IPS-11a (cell line): ENCODE data around the gene RACGAP1.
"Not testable (repeated sequence)": the region's sequence is repeated elsewhere in the genome, so short reads cannot be mapped to it uniquely, and the experiment has no call there.

Experiments used
- H3K4me3 ChIP-seq: one replicate; pipeline ENCODE4 v1.5.1; 2013; ENCODE audit warnings: low read depth, low read length, control low read depth

Gene RACGAP1

DNA sequence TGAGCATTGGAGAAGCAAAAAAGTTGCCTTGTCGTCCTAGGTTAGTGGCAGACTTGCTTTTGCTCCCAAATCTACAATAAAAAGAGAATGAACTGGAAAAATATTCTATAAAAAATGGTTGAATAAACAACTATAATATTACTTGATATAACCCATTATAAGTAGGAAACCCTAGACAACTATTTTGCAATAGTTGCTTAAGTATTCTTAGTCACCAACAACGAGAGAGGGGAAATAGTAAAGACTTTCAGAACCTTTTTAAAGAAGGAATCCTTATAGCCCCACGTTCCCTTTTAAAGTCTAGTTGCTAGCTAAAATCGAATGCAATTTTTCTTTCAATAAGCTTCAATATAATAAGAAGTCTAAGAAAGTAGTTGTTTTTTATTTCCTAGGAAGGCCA is 35.0 kb downstream of the RACGAP1 start:
- no peak overlapping the region for H3K4me3 ChIP-seq

DNA sequence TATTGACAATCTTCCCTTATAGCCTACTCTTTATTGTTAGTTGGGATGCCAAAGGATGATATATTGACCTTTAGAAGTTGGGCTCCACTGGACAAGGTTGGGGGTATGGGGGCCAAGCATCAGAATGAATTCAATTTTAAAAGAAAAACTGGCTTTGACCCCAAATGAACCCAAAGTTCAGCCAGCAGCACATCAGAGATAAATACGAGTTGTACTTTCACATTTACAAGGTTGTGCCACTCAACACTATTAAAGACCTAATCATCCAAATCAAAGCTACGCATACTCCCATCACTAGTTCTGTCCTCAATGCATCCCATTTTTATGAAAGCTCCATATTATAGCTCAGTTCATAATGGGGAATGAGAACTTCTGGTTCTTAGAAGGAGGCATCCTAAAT is 35.9 kb downstream of the RACGAP1 start:
- not testable (repeated sequence) for H3K4me3 ChIP-seq

DNA sequence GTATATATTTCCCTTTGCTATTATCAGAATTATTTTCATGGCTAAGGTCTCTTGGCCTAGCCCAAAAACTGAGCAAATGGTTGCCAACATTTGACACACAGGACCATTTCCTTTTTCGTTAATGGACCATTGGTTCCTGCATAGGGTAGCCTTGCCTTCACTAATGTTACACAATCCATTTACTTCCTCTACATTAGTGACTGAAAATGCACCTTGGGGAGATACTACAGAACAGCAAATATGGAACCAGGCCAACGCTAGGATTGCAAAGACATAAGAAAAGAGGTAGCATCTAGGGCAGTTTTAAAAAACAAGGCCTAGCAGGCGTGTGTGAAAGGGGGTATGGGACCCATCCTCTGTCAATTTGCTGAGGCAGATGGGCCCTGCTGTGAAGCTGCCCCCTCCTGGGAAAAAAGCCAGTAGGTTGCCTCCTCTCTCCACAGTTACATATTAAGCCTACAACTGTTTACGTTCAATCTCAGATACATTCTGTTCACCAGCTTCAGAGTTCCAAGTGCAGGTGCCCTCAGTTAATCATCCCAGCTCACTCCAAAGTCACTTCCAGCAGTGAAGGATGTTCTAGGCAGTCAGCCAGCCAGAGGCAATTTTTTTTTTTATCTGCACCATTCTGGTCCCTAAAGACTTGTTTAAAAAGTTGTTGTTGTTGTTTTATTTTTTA is 37.5 kb downstream of the RACGAP1 start:
- no peak overlapping the region for H3K4me3 ChIP-seq

DNA sequence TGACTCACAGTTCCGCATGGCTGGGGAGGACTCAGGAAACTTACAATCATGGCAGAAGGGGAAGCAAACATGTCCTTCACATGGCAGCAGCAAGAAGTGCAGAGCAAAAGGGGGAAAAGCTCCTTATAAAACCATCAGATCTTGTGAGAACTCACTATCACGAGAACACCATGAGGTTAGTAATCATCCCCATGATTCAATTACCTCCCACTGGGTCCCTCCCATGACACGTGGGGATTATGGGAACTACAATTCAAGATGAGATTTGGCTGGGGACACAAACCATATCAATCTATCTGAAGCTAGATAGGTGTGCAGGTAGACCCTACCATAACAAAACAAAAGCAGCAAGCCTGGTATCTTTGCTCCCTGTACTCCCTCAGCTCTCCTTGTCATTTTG is 38.8 kb downstream of the RACGAP1 start:
- not testable (repeated sequence) for H3K4me3 ChIP-seq

DNA sequence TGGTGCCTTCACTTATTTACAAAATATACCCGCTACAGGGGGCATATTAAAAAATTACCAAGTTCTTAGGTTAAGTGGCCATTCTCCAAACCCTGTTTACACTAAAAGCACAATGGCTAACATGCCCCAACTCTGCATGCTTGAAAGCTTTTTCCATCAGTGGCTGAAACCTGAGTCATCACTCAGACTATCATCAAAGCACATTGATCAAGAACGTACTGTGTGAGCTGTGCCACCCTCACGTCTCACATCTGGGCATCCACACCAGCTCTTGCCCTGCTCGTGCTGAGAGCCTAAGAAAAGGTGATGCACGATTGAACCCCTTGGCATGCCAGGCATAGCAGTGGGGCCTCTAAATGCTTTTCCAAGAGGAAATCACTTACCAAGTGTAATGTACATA is 39.3 kb downstream of the RACGAP1 start:
- H3K4me3 ChIP-seq: no peak overlapping the region

DNA sequence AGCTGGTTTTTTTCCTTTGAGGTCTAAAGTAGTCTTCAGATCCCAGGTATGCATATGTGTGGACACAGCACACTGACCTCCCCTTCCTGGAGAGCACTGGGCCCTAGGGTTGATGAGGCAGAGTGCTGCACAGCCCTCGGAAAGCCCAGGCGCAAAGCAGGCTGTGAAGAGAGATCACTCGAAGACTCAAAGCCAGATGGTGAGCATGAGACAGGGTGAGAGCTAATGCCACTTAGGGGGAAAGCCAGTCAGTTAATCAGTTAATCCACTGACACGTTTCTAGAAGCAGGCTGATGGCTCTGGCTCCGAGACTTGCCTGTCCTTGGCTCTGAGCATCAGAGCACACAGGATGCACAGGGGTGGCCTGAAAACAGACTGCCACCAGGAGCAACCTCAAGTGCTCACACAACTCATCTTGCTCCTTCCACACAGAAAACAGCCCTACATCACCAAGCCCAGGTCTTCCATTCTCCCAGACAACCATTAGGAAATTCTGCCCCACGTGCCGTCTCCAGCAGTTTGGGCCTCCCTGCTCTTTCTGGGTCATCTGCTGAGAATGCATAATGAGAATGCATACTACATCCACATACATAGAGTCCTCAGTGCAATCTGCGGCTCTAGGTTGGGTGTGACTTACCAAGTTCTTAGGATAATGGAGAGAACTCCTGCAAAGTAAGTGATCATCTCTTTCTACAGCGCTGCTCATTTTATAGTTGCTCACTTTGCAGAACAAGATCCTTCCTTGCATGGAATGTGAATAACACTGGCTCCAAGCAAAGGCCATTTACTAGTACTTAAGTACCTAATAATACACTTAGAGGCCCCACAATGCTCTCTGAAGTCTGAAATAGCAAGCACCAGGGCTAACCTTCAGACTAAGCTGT is 40.6 kb downstream of the RACGAP1 start:
- no peak overlapping the region for H3K4me3 ChIP-seq

DNA sequence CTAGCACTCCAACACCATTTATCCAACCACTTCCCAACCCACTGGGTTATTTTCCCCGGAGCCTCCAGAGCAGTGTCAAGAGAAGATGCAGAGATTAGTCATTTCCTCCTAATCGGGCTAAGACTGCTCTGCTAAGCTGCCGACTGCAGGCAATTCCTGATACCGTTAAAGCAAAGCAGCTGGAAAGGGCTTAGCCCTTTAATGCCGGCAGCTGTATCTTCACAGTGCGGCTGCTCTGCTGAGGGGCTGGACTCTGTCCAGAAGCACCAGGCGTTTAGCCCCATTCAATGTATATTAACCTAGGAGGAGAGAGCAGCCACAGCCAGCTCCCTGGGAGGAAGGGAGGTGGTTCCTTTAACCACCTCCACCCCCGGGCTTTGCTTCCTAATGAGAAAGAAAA is 41.4 kb downstream of the RACGAP1 start:
- no peak overlapping the region for H3K4me3 ChIP-seq

DNA sequence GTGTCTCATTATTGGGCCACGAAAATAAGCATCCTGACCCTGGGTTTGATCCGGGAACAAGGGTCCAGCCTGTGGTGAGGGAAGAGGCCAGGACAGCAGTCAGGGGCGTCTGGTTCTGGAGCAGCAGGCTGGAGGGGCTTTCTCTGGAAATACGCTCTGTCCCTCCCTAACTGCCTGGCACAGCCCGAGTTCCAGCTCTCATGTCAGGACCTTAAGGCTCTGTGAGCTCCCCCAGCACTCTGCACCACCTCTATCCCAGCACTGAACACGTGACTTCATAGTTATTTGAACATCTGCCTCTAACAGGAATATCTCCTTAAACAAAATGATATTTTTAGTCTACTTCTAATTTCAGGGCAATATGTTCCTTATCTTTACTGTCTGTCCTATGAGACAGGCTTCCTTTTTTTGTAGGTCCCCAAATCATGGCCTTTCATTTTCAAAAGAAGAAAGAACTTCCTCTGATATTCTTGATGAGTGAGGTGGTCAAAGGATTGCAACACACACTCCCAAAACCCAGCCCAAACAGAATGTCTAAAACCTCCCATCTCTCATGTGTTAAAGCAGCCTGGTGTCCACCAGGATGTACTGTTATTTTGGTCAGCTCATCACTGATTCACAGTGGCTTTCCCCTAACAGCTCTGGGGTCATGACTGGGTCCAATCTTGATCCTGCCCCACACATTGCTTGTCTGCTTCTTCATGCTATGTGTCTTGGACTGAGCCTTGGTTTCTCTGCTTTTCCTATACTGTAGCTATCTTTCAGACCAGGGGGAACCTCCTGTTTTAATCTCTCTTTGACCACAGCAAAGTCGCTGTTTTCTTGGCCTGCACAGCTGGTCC is 42.8 kb downstream of the RACGAP1 start:
- no peak overlapping the region for H3K4me3 ChIP-seq

DNA sequence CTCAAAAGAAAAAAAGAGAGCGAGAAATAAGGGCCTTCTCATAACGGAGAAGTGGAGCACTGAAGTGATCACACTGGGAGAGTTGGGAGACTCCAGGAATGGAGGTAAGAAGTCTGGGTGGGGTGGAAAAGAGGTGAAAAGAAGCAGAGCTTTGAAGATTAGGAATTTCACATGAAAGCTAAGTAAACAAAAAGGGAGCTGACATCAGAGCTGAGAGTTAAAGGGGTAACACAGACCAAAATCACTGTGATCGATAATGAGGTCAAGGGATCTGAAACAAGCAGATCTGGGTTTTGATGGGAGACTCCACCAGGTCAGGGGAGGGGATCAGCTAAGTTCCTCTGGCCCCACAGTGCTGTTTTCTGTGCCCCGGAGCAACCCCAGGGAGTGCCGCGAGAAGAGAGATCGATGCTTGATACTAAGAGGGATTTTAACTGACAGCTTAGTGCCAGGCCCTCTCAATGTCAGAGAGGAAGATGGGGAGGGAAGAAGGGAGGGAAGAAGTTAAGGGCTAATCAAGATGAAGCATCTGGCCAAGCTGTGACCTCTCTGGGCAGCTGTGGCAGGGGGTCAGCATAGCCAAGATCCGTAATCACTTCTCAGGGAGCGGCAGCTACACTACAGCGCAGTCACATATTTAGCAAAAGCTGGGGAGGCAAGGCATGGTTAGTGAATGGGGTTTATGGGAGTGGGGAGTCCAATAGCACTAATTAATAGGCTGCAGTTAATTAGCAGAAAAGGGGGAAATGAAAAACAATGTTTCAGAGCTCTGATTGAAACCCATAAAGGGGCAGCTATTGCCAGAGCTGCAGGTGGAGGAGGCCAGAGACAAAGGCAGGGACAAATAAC is 44.6 kb downstream of the RACGAP1 start:
- no peak overlapping the region for H3K4me3 ChIP-seq

DNA sequence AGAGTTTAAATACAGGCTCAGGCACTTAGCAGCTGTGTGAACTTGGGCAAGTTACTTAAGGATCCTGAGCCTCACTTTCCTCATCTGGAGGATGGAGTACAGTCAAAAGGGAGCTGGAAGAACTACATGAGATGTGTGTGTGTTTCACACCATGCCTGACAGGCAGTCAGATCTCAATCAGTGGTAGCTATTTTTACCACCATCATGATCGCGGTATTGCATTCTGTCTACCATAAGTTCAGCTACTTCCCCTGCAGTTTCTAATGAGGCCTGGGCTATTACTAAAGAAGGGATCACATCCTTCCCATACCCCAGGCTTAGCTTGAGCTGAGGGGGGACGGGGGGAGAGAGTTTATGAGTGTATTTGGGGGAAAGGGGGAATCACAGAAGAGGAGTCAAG is 45.5 kb downstream of the RACGAP1 start:
- no peak overlapping the region for H3K4me3 ChIP-seq

DNA sequence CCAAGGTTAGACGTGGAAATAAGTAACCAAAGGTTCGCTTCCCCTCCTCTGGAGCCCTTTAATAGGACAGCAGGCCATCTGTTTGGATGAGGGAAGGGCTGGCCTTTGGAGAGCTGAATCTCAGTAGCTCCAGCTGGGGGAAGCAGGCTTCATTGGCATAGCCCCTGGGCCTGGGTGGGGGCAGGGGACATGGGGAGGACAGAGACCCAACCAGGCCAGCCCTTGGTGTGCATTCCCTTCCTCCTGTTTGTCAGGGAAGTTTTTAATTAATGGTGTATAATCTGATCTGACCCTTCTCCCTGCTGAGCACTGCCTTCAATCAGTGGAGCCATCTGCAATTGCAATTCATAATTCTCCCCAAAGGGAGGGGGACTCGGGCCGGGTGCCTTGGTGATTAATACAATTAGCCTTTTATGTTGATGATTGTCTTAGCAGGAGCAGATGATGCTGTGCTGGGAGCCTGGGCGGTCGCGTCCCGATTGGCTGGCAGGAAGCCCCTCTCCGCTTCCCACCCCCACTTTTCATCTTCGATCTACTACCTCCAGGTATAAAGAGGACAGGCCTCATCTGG is 46.2 kb downstream of the RACGAP1 start:
- no peak overlapping the region for H3K4me3 ChIP-seq

DNA sequence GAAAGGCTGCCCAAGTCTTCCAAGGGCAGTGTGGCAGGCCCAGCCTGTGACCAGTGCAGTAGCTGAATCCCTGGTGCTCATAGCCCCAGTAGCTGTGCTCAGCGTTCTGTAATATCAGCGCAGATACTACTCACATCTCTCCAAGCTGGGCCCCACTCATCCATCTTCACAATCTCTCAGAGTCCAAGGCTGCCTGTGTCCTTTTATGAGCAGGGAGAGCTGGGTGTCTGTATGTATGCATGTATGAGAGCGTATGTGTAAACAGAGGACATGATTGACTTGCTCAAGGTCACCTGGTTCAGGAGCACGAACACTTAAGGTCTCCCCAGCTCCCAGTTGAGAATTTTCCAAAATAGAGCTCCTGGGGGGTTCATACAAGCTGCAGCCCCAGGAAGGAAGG is 47.2 kb downstream of the RACGAP1 start:
- H3K4me3 ChIP-seq: no peak overlapping the region

DNA sequence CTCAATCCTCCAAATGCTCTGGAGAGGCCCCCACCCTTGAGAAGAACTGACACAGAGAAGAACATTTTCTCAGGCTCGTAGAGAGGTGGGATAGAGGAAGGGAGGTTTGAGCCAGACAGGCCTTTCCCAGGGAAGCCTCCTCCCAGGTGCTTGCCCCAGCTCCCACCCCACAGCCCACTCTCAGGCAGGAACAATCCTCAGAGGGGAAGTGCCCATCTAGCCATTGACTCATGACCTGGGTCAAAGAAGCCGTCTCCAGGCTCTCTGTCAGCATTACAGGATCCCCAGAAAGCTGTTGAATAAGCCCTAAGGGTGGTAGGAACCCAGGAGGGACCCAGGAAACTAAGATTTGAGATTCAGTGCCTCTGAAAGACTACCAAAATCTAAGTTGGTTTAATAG is 48.7 kb downstream of the RACGAP1 start:
- H3K4me3 ChIP-seq: no peak overlapping the region

DNA sequence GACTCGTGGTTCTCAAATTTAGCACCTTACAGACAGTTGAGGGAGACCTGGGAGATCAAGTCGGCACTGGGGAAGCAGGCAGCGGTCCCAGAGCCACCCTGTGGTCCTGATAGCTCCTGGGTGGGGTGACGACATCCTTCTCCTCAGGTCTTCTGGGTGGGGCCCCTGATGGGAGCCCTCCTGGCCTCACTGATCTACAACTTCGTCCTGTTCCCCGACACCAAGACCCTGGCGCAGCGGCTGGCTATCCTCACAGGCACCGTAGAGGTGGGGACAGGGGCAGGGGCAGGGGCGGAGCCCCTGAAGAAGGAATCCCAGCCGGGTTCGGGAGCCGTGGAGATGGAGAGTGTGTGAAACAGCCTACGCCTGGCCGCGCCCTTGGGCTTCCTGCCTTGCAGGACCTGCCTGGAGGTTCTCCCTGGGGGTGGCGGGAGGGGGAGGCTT is 50.0 kb downstream of the RACGAP1 start:
- no peak overlapping the region for H3K4me3 ChIP-seq

DNA sequence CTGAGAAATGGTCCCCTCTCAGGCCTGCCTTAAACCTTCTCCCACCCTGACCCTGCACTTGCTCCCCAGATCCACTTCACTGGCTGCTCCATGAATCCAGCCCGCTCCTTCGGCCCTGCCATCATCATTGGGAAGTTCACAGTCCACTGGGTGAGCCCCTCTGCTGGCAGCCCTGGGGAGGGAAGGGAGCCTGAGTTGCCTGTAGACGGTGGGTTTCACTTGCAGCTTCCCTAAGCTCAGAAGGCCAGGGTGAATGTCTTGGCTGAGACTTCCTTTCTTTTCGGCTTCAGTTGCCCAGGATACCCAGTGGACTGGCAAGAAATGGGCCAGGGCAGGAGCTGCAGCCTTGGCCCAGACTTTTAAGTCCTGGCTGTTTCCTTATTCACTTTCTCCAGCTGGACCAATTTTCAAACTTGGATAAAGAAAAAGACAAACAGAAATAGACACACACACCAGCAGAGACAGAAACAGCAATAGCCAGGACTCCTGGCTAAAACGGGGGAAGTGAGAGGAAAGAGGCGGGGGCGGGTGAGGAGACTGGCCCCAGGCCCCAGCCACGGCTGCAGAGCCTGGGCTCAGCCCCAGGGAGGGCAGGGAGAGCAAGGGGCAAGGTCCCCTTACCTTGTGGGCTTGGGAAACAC is 50.5 kb downstream of the RACGAP1 start:
- no peak overlapping the region for H3K4me3 ChIP-seq

DNA sequence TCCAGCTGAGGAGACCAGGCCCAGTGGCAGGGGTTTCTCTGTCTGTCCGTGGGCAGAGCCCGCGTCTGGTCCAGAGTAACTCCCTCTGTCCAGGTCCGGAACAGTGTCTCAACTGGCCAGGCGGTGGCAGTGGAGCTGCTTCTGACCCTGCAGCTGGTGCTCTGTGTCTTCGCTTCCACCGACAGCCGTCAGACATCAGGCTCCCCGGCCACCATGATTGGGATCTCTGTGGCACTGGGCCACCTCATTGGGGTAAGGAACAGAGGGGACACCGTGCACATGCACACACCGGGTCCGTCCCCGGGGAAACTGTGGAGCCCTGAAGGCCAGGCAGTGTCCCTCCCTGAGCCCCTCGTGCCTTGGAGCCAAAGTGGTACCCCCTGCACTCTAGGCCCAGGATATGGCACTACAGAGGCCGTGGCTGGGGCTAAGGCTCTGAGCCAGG is 51.0 kb downstream of the RACGAP1 start:
- no peak overlapping the region for H3K4me3 ChIP-seq

DNA sequence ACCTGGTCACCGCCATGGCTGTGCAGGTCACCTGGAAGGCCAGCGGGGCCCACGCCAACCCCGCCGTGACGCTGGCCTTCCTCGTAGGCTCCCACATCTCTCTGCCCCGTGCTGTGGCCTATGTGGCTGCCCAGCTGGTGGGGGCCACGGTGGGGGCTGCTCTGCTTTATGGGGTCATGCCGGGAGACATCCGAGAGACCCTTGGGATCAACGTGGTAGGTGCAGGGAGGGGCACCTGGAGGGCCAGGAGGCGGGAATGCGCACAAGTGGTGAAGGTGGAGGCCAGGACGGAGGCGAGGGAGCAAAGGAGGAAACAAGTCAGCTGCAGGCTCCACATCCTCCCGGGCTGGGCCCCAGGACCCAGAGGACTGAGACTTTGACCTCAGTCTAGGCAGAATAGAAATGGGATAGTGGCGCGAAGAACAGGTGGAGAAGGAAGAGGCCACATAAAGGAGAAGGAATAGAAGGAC is 51.9 kb downstream of the RACGAP1 start:
- no peak overlapping the region for H3K4me3 ChIP-seq

DNA sequence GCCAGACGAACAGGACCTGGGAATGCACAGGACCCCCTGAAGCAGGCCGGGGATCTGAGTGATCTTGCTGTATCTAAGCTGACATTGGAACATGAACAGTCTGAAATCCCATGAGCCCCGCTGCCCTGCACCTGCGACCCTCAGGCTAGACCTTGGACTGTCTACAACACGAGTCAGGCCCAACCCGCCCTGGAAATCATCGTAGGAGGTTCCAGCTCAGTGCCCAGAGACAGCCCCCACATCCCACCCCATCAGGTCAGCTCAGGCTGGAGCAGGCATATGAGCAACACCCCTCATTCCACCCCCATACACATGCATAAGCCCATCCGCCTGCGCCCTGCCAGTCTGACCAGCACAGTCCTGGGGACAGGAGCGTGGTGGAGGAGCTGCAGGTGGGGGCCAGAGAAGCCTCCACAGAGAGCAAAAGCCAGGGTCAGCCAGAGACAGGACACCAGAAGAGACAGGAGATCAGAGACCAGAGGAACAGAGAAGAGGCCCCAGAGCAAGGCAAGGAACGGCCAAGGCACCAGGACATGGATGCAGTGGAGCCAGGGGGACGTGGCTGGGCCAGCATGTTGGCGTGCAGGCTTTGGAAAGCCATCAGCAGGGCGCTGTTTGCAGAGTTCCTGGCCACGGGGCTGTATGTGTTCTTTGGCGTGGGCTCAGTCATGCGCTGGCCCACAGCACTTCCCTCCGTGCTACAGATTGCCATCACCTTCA is 52.5 kb downstream of the RACGAP1 start, which contains the start of gene AQP6:
AQP6 (plus strand) TSS at position 307 of the 720 bp plus-strand sequence; CDS start at position 534, 227 bp downstream.
- H3K4me3 ChIP-seq: no peak within 1 kb of the TSS

DNA sequence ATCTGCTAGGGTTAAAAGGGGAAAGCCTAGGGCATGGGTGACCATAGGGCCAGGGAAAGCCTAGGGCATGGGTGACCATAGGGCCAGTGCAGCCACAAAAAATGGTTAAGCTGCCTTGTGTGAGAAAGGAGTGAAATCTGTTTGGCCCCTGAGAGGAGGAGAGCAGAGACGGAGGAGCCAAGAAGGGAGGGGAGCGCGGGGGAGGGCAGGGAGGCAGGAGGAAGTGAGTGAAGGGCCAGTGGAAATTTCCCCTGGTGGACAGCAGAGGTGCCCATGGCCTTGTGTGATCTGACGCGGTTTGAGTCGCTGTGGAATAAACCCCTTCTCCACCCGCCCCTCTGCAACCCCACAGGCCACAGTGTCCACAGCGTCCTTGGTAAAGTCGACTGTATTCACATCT is 53.2 kb downstream of the RACGAP1 start:
- no peak overlapping the region for H3K4me3 ChIP-seq
